HepG2 (cell line): ENCODE results near the gene ST6GALNAC2. TPM values are rescaled to one million over a fixed set of nuclear protein-coding genes. Genes with fewer than 3 reads are reported as not detected.

Experiments
- ARID5B ChIP-seq: IDR thresholded peaks from 2 replicates; pipeline ENCODE4 v1.4.0; 2020; ENCODE audit warnings: mild to moderate bottlenecking, missing genetic modification reagents
- BORCS8-MEF2B ChIP-seq: sonication (generic); formaldehyde crosslinking; IDR thresholded peaks from 2 replicates; pipeline ENCODE4 v1.8.0; 2022; ENCODE audit warnings: mild to moderate bottlenecking, missing genetic modification reagents
- FOXC1 ChIP-seq: sonication (generic); formaldehyde crosslinking; IDR thresholded peaks from 2 replicates; pipeline ENCODE4 v1.8.0; 2022; ENCODE audit warnings: mild to moderate bottlenecking, missing genetic modification reagents, borderline replicate concordance
- FOXP1 ChIP-seq, 2 experiments: fragments of 450-650 bp in 1 of 2; IDR thresholded peaks; 2 replicates each; pipeline ENCODE4 v1.6.1; 2017 to 2018; ENCODE audit warnings: antibody characterized with exemption in 1 of 2
- GABPB1 ChIP-seq: IDR thresholded peaks from 2 replicates; pipeline ENCODE4 v1.6.1; 2016; ENCODE audit warnings: mild to moderate bottlenecking, missing genetic modification reagents, moderate library complexity, missing compliant biosample characterization
- GFI1 ChIP-seq: sonication (generic); formaldehyde crosslinking; IDR thresholded peaks from 2 replicates; pipeline ENCODE4 v1.5.0; 2020; ENCODE audit warnings: missing genetic modification reagents, mild to moderate bottlenecking, borderline replicate concordance
- HMG20A ChIP-seq: IDR thresholded peaks from 2 replicates; pipeline ENCODE4 v1.6.1; 2016; ENCODE audit warnings: borderline replicate concordance
- HNRNPK ChIP-seq: fragments of 200-400 bp; formaldehyde crosslinking; IDR thresholded peaks from 2 replicates; pipeline ENCODE4 v1.6.1; 2018; ENCODE audit warnings: low read length, low read depth, moderate library complexity, mild to moderate bottlenecking; ENCODE audit not compliant: poor library complexity, severe bottlenecking
- HNRNPL ChIP-seq: fragments of 200-400 bp; formaldehyde crosslinking; IDR thresholded peaks from 2 replicates; pipeline ENCODE4 v1.6.1; 2017; ENCODE audit warnings: mild to moderate bottlenecking, low read depth, low read length
- HOXA9 ChIP-seq: sonication (generic); formaldehyde crosslinking; IDR thresholded peaks from 2 replicates; pipeline ENCODE4 v1.8.1; 2022; ENCODE audit warnings: missing genetic modification reagents, mild to moderate bottlenecking, moderate library complexity, borderline replicate concordance
- IKZF1 ChIP-seq: fragments of 450-650 bp; IDR thresholded peaks from 2 replicates; pipeline ENCODE4 v1.7.1; 2016
- MXI1 ChIP-seq: IDR thresholded peaks from 3 replicates; pipeline ENCODE4 v1.6.1; 2012; ENCODE audit warnings: low read depth, low read length, inconsistent platforms, borderline replicate concordance
- PLRG1 ChIP-seq: fragments of 450-650 bp; conservative IDR thresholded peaks from 2 replicates; pipeline ENCODE4 v1.6.1; 2016
- SALL1 ChIP-seq: sonication (generic); formaldehyde crosslinking; IDR thresholded peaks from 2 replicates; pipeline ENCODE4 v1.8.0; 2022; ENCODE audit warnings: mild to moderate bottlenecking, missing genetic modification reagents
- SMC3 ChIP-seq: IDR thresholded peaks from 2 replicates; pipeline ENCODE4 v1.6.1; 2011; ENCODE audit warnings: low read length, improper control_type of control experiment
- TERF1 ChIP-seq: sonication (generic); formaldehyde crosslinking; IDR thresholded peaks from 2 replicates; pipeline ENCODE4 v1.8.0; 2022; ENCODE audit warnings: mild to moderate bottlenecking, missing genetic modification reagents, moderate library complexity
- ZBTB2 ChIP-seq: sonication (generic); formaldehyde crosslinking; IDR thresholded peaks from 2 replicates; pipeline ENCODE4 v1.8.0; 2022; ENCODE audit warnings: low read depth, missing genetic modification reagents
- ZNF101 ChIP-seq: sonication (generic); formaldehyde crosslinking; IDR thresholded peaks from 2 replicates; pipeline ENCODE4 v1.4.0; 2020; ENCODE audit warnings: mild to moderate bottlenecking, low read depth, missing genetic modification reagents, borderline replicate concordance
- ZNF20 ChIP-seq: sonication (generic); formaldehyde crosslinking; IDR thresholded peaks from 2 replicates; pipeline ENCODE4 v1.4.0; 2020; ENCODE audit warnings: mild to moderate bottlenecking, moderate library complexity, missing genetic modification reagents
- ZNF207 ChIP-seq: fragments of 450-650 bp; IDR thresholded peaks from 2 replicates; pipeline ENCODE4 v1.6.1; 2016; ENCODE audit warnings: antibody characterized with exemption, borderline replicate concordance
- ZNF264 ChIP-seq: sonication (generic); formaldehyde crosslinking; IDR thresholded peaks from 2 replicates; pipeline ENCODE4 v1.4.0; 2020; ENCODE audit warnings: missing genetic modification reagents
- ZNF354B ChIP-seq: sonication (generic); formaldehyde crosslinking; IDR thresholded peaks from 2 replicates; pipeline ENCODE4 v1.8.0; 2022; ENCODE audit warnings: mild to moderate bottlenecking, missing genetic modification reagents
- ZNF598 ChIP-seq: sonication (generic); formaldehyde crosslinking; IDR thresholded peaks from 2 replicates; pipeline ENCODE4 v1.5.1; 2020; ENCODE audit warnings: mild to moderate bottlenecking, missing genetic modification reagents, borderline replicate concordance
- ZNF607 ChIP-seq: sonication (generic); formaldehyde crosslinking; IDR thresholded peaks from 2 replicates; pipeline ENCODE4 v1.5.1; 2020; ENCODE audit warnings: missing genetic modification reagents, mild to moderate bottlenecking, borderline replicate concordance
- ZNF616 ChIP-seq: sonication (generic); formaldehyde crosslinking; IDR thresholded peaks from 2 replicates; pipeline ENCODE4 v1.5.0; 2020; ENCODE audit warnings: low read depth, mild to moderate bottlenecking, missing genetic modification reagents
- ZNF768 ChIP-seq: sonication (generic); formaldehyde crosslinking; IDR thresholded peaks from 2 replicates; pipeline ENCODE4 v1.4.0; 2020; ENCODE audit warnings: missing genetic modification reagents
- polyA plus RNA-seq, 8 experiments: library from polyadenylated mRNA; depleted of rRNA in 3 of 8; stranded (reverse) in 7 of 8; unstranded in 1 of 8; fragments of >200 nt; fragmentation: Illumina TruSeq in 4 of 8; extraction: Trizol in 4 of 8; gene quantifications; 2 replicates each; pipeline versions ENCODE4 v1.2.1 to v1.2.3, GENCODE V29; 2011 to 2016; ENCODE audit warnings: low read depth in 4 of 8, missing spikeins in 1 of 8, mixed read lengths in 1 of 8; ENCODE audit not compliant: insufficient read depth in 1 of 8
- total RNA-seq, 5 experiments: library from RNA; depleted of rRNA; stranded (reverse); fragments of >200 nt; fragmentation: Illumina TruSeq; extraction: Trizol; gene quantifications; 2 replicates each; pipeline ENCODE4 v1.2.3, GENCODE V29; 2016; ENCODE audit warnings: low read depth in 1 of 5

ST6GALNAC2 gene
- total and polyA plus RNA-seq, 2 of the 13 experiments (the other 11 are each of a cell fraction or from before 2014, with no cell fraction given) = 0.12 to 0.49 TPM

- TF ChIP-seq BORCS8-MEF2B (CRISPR knock-in tag) (no peak), ZNF207 (peak; percentile 97), TERF1 (CRISPR knock-in tag) (no peak), GFI1 (CRISPR knock-in tag) (no peak), ZNF768 (no peak), ZNF354B (CRISPR knock-in tag) (no peak), SMC3 (no peak), ZNF616 (no peak), HMG20A (CRISPR knock-in tag) (no peak), SALL1 (no peak), PLRG1 (peak; percentile 96; the same call in 1 of the 2 replicates), ZBTB2 (CRISPR knock-in tag) (0 out of 2 replicates have a peak, but pooled peaks have one; percentile 33), ZNF101 (CRISPR knock-in tag) (no peak), HOXA9 (CRISPR knock-in tag) (peak; percentile 73; the same call in 1 of the 2 replicates), FOXC1 (CRISPR knock-in tag) (no peak), HNRNPL (no peak), ZNF607 (no peak), MXI1 (no peak), ZNF264 (CRISPR knock-in tag) (no peak), HNRNPK (no peak), IKZF1 (0 out of 2 replicates have a peak, but pooled peaks have one; percentile 84), FOXP1 (IDR thresholded peaks at IDR 0.05) (peak; percentile 67; the same call in 1 of the 2 replicates), FOXP1 (CRISPR knock-in tag; IDR thresholded peaks at IDR 0.05) (no peak), ZNF598 (CRISPR knock-in tag) (no peak), ARID5B (no peak), GABPB1 (CRISPR knock-in tag) (0 out of 2 replicates have a peak, but pooled peaks have one; percentile 8), ZNF20 (no peak)
These were observed 37.9 kb downstream of the ST6GALNAC2 start (continued) for GRCh38 chr17:76547642-76548202.
